MM.1S (cell line): ENCODE measurements around the gene TRPT1.

Experiments
- DNase-seq: peaks from one replicate; pipeline ENCODE4 v3.0.0-alpha.2; 2015
- H2AFZ ChIP-seq: fragments of 300-600 bp; sonication (generic); 2 replicates; pipeline ENCODE4 v1.6.0; 2016; ENCODE audit warnings: antibody characterized with exemption, low read length
- H3F3A ChIP-seq: fragments of 300-600 bp; sonication (generic); 2 replicates; pipeline ENCODE4 v1.6.1; 2016; ENCODE audit warnings: mild to moderate bottlenecking, antibody characterized with exemption, low read length, moderate library complexity, mixed read lengths; ENCODE audit not compliant: insufficient read depth
- H3K27ac ChIP-seq: fragments of 300-600 bp; sonication (generic); 2 replicates; pipeline ENCODE4 v1.5.1; 2016; ENCODE audit warnings: mild to moderate bottlenecking, low read length
- H3K27me3 ChIP-seq: fragments of 300-600 bp; sonication (generic); replicated peaks from 2 replicates; pipeline ENCODE4 v1.6.0; 2016; ENCODE audit warnings: low read length; ENCODE audit not compliant: insufficient read depth
- H3K36me3 ChIP-seq: fragments of 300-600 bp; sonication (generic); replicated peaks from 2 replicates; pipeline ENCODE4 v1.6.1; 2016; ENCODE audit warnings: mild to moderate bottlenecking, low read length, mixed read lengths; ENCODE audit not compliant: insufficient read depth
- H3K4me1 ChIP-seq: fragments of 300-600 bp; sonication (generic); 2 replicates; pipeline ENCODE4 v1.6.1; 2016; ENCODE audit warnings: low read length, mixed read lengths
- H3K4me2 ChIP-seq: fragments of 300-600 bp; sonication (generic); 2 replicates; pipeline ENCODE4 v1.6.0; 2016; ENCODE audit warnings: low read depth, low read length
- H3K4me3 ChIP-seq: fragments of 300-600 bp; sonication (generic); 2 replicates; pipeline ENCODE4 v1.5.1; 2016; ENCODE audit warnings: low read length, mixed read lengths
- H3K79me2 ChIP-seq: fragments of 300-600 bp; sonication (generic); 2 replicates; pipeline ENCODE4 v1.6.1; 2016; ENCODE audit warnings: mixed run types, low read length, mixed read lengths
- H3K9ac ChIP-seq: fragments of 300-600 bp; sonication (generic); 2 replicates; pipeline ENCODE4 v1.6.1; 2016; ENCODE audit warnings: low read length, mixed read lengths
- H3K9me2 ChIP-seq: fragments of 300-600 bp; sonication (generic); replicated peaks from 2 replicates; pipeline ENCODE4 v1.6.1; 2016; ENCODE audit warnings: mild to moderate bottlenecking, low read length, mixed read lengths; ENCODE audit not compliant: insufficient read depth
- H3K9me3 ChIP-seq: fragments of 300-600 bp; sonication (generic); replicated peaks from 2 replicates; pipeline ENCODE4 v1.6.1; 2016; ENCODE audit warnings: mild to moderate bottlenecking, low read length, mixed read lengths; ENCODE audit not compliant: insufficient read depth
- H4K20me1 ChIP-seq: fragments of 300-600 bp; sonication (generic); 2 replicates; pipeline ENCODE4 v1.6.1; 2016; ENCODE audit warnings: mild to moderate bottlenecking, low read length, moderate library complexity, mixed read lengths; ENCODE audit not compliant: insufficient read depth
- EZH2 ChIP-seq: fragments of 300-600 bp; sonication (generic); optimal IDR thresholded peaks from 2 replicates; pipeline ENCODE3; 2017; ENCODE audit warnings: low read depth, mild to moderate bottlenecking, antibody characterized with exemption, low read length, mixed read lengths
- EZH2phosphoT487 ChIP-seq: fragments of 300-600 bp; sonication (generic); IDR thresholded peaks from 2 replicates; pipeline ENCODE4 v1.6.1; 2018; ENCODE audit warnings: antibody characterized with exemption, low read length
- TF ChIP-seq, protein P1 (sequence below): fragments of 300-600 bp; sonication (generic); IDR thresholded peaks from 2 replicates; pipeline ENCODE4 v1.5.1; 2016; ENCODE audit warnings: antibody characterized with exemption, low read length, mixed read lengths

The TRPT1 gene

DNA sequence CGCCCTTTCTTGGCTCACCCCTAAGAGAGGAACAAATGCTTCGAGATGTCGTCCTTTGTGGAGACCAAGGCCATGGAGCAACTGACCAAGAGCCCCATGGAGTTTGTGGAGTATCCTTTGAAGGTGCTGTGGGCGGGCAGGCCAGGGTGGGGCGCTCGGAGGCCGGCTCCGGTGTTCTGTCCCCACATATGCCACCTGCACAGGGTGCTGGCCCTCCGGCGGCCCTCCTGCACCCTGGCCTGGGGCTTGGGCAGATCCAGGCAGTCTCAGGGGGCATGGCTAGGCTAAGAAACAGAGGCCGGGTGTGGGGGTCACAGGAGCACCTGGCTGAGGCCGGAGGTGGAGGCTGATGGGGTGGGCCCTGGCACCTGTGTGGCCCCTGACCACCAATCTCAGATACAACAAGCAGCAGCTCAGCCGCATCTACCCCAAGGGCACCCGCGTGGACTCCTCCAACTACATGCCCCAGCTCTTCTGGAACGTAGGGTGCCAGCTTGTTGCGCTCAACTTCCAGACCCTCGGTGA lies 35.6 kb upstream of the TRPT1 start:
- Histone ChIP-seq H3K9ac (no peak overlapping the region), H2AFZ (no peak overlapping the region), H4K20me1 (no peaks in the 10 kb centered on the region), H3K27me3 (no peaks in the 10 kb centered on the region), H3K9me2 (no peaks in the 10 kb centered on the region), H3K4me1 (no peaks in the 10 kb centered on the region), H3K4me2 (no peak overlapping the region), H3K36me3 (no peaks in the 10 kb centered on the region), H3K4me3 (no peak overlapping the region), H3F3A (no peaks in the 10 kb centered on the region), H3K79me2 (no peaks in the 10 kb centered on the region), H3K27ac (no peak overlapping the region), H3K9me3 (no peaks in the 10 kb centered on the region)
- TF ChIP-seq EZH2 = no peak
- TF ChIP-seq, protein P1, sequence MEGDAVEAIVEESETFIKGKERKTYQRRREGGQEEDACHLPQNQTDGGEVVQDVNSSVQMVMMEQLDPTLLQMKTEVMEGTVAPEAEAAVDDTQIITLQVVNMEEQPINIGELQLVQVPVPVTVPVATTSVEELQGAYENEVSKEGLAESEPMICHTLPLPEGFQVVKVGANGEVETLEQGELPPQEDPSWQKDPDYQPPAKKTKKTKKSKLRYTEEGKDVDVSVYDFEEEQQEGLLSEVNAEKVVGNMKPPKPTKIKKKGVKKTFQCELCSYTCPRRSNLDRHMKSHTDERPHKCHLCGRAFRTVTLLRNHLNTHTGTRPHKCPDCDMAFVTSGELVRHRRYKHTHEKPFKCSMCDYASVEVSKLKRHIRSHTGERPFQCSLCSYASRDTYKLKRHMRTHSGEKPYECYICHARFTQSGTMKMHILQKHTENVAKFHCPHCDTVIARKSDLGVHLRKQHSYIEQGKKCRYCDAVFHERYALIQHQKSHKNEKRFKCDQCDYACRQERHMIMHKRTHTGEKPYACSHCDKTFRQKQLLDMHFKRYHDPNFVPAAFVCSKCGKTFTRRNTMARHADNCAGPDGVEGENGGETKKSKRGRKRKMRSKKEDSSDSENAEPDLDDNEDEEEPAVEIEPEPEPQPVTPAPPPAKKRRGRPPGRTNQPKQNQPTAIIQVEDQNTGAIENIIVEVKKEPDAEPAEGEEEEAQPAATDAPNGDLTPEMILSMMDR = no peak
- TF ChIP-seq EZH2phosphoT487 = no peak
- no peak for DNase-seq

DNA sequence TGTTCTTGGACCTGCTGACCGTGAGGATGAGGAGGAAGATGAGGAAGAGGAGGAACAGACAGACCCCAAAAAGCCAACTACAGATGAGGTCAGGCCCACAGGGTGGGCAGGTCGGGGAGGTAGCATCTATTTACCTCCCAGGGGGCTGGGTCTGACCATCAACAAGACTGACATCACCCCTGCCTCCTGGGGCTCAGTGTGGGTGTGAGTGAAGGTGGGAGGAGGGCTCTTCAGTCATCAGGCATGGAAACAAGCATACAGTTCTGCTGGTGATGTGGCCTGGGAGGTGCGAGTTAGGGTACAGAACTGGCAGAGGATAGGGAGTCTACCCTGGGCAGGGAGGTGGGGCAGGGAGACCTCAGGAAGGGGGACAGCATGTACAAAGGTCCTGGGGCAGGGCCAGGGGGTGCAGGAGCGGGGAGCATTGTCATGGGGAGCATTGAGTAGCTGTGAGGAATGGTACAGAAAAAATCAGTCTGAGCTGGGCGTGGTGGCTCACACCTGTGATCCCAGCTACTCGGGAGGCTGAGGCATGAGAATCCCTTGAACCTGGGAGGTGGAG lies 34.2 kb upstream of the TRPT1 start:
- TF ChIP-seq EZH2 = no peak
- TF ChIP-seq, protein P1 = no peak
- no peak for TF ChIP-seq EZH2phosphoT487
- H3K9me3 ChIP-seq = no peaks in the 10 kb centered on the region
- H3K36me3 ChIP-seq = no peaks in the 10 kb centered on the region
- no peak overlapping the region for H3K27ac ChIP-seq
- no peak overlapping the region for H3K9ac ChIP-seq
- no peaks in the 10 kb centered on the region for H3K9me2 ChIP-seq
- no peak overlapping the region for H2AFZ ChIP-seq
- no peak overlapping the region for H3K4me2 ChIP-seq
- no peak for DNase-seq
- H4K20me1 ChIP-seq = no peaks in the 10 kb centered on the region
- no peaks in the 10 kb centered on the region for H3F3A ChIP-seq
- H3K4me3 ChIP-seq = no peak overlapping the region
- no peaks in the 10 kb centered on the region for H3K27me3 ChIP-seq
- H3K79me2 ChIP-seq = no peaks in the 10 kb centered on the region
- H3K4me1 ChIP-seq = no peaks in the 10 kb centered on the region

DNA sequence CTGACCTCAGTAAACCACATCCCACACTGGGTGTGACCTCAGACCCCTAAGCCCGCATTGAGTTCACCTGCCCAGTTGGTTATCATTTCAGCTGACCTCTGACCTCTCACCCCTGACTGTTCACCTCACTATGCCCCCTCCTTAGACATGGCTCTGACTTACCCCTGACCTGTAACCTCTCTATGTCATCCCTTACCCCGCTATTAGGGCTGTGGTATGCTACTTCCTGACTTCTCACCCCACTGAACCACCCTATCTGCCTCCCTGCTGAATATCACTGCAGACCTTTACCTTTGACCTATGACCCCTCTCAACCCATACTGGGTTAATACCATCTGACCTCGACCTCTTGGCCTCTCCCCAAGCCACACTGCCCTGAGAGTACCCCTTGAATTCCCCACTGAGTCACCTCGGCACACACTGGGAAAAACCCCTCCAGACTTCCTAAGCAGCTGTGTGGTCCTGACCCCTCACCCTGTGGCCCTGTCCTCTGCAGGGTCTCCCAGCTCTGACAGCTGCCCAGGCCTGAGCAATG lies 33.6 kb upstream of the TRPT1 start:
- Histone ChIP-seq H3K27me3 (no peaks in the 10 kb centered on the region), H3K9me2 (no peaks in the 10 kb centered on the region), H3K27ac (no peak overlapping the region), H3K36me3 (no peaks in the 10 kb centered on the region), H2AFZ (no peak overlapping the region), H3K4me2 (no peak overlapping the region), H3K4me1 (no peaks in the 10 kb centered on the region), H3K4me3 (no peak overlapping the region), H4K20me1 (no peaks in the 10 kb centered on the region), H3K79me2 (no peaks in the 10 kb centered on the region), H3K9me3 (no peaks in the 10 kb centered on the region), H3F3A (no peaks in the 10 kb centered on the region), H3K9ac (no peak overlapping the region)
- TF ChIP-seq EZH2phosphoT487 = no peak
- TF ChIP-seq EZH2 = no peak
- TF ChIP-seq, protein P1 = no peak
- DNase-seq = no peak
